OCI-LY3 (cell line): ENCODE data around the gene SNRPD1.

ENCODE experiments used
- CTCF ChIP-seq: fragments of 200-600, 300-600 bp; sonication (generic); IDR thresholded peaks from 2 replicates; pipeline ENCODE4 v1.5.1; 2014; ENCODE audit warnings: antibody characterized with exemption, low read length, low read depth
- EZH2phosphoT487 ChIP-seq: fragments of 200-600 bp; shearing (Covaris generic); IDR thresholded peaks from 2 replicates; pipeline ENCODE4 v1.6.1; 2018; ENCODE audit warnings: antibody characterized with exemption, mixed run types, low read depth

DNA sequence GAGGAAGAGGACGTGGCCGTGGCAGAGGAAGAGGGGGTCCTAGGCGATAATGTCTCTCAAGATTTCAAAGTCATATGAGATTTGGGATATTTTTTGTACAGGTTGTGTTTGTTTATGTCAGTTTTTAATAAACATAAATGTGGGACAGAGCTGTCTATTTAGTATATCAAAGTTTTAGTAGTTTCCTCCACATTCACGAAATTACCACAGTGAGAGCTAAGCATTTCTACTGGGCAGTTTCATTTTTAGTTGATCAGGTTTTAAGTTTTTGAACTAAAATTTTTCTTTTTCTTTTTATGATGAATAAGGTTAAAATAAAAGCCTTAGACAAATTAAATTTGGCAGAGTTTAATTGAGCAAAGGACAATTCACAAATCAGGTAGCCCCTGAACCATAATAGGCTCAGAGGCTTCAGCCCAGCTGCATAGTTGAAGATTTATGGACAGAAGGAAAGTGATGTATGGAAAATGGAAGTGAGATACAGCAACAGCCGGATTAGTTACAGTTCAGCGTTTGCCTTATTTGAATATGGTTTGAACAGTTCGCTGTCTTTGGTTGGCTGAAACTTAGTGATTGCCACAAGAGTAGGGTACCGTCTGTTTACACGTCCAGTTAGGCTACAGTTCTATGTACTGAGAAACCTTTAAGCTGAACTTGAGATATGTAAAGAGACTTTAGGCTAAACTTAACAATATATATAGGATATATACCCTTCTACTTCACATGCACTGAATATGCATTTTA, 17.1 kb downstream of the SNRPD1 start:
- TF ChIP-seq CTCF (no peak), EZH2phosphoT487 (no peak)
